ENCODE results near the gene PRR33.

The PRR33 gene

DNA sequence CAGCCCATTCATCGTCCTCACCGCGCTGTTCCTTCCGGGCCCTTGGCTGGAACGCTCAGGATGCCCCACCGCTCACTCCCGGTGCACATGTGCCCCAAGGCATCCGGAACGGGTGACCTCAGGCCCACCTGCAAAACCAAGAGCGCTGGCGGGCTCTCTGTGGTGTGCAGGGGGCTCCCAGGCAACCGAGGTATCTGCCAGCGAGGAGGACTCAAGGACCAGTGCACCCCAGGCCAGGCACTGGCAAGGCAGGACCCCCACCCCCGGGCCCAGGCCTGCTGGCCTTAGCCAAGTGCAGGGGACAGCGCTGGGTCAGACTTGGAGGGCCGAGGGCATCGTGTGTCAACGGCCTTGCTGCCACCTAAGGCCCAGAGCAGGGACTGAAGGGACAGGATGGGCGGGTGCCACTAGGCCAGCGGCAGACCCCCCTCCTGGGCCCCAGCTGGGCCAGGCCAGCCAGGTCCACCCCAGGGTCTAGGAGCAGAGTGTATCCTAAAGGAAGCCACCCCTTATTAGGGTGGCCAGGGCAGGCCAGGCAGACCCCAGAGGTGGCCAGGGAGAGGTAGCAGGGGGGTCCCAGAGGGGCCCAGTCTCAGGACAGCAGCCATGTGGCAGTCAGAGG lies 36.3 kb upstream of the PRR33 start:
- DNase-seq (ENCODE audit: low read depth) = no peak

DNA sequence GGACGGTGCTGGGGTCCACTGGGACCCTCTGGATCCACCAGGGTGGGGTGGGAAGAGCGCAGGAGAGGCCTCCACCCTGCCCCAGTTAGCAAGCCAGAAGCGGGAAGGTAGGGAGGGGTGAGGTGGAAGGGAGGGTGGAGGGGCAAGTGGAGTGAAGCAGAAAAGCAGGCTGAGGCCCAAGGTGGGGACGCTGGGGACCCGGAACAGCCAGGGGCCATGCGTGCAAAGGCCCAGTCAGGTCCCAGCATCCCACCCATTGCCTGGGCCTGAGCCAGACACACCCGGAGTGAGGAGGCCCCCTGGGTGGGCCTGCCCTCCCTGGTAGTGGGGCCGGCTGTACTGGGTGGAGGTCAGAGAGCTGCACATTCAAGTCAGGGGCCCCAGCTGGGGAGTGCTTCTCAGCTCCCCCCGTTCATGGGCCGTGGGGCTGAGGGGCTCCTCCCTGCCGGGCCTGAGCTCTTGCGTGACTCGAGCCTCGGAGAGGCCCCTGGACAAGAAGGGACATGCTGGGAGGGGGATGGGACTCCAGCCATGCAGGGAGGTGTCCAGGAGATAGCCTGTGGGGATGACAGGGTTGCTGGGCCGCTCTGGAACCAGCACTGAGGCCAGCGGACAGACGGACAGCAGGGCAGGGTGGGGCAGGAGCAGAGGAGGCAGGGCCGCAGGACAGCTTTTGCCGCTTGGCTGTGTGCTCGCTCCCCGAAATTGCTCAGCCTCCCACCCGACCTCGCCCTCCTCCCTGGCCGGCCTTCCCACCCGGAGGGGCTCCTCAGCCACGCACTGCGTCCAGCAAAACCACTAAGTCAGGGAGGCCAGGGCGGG lies 35.5 kb upstream of the PRR33 start:
- DNase-seq (ENCODE audit: low read depth) = no peak

GRCh38 chr11:1926156-1927025 lies 34.7 kb upstream of the PRR33 start:
- no peak for DNase-seq (ENCODE audit: low read depth)

DNA sequence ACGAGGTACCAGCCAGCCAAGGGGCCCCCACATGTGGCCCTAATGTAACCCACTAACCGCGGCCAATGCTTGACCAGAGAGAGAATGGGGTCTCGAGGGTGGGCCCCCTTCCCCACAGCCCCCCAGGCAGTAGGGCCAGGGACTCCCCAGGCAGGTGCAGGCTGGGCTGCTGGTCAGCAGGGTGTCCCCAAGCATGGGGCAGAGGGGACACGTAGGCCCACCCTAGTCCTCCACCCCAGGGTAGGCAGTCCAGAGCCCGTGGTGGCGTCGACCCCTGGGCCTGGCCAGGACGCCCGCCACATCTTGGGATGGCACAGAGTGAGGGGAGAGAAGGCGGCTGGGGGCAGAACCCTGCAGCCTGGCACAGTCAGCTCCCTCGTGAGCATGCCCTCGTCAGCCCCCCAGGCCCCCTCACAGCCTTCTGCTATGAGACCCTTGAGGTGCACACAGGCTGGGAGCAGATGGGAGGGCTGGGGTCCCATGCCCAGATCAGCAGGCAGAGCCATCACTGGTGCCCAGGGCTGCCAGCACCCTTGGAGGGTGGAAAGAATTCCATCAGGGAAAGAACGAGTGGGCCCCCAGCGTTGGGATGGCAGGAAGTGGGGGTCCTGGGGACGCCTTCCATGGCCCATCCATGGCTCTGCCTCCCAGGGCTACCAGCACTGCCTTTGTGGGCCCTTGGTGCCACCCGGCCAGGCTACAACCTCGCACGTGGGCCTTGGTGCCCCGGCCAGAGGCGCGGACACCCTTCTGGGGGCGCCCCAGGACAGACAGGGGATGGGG lies 33.9 kb upstream of the PRR33 start:
- no peak for DNase-seq (ENCODE audit: low read depth)

GRCh38 chr11:1924646-1925372 lies 33.1 kb upstream of the PRR33 start:
- DNase-seq (ENCODE audit: low read depth) = no peak

GRCh38 chr11:1924181-1924580 lies 32.5 kb upstream of the PRR33 start:
- no peak for DNase-seq (ENCODE audit: low read depth)

GRCh38 chr11:1923201-1923956 lies 31.7 kb upstream of the PRR33 start:
- DNase-seq (ENCODE audit: low read depth) = no peak

- DNase-seq (ENCODE audit: low read depth) = no peak
Measured at GRCh38 chr11:1922481-1923081, 30.9 kb upstream of the PRR33 start.

- no peak for DNase-seq (ENCODE audit: low read depth)
Measured at GRCh38 chr11:1921574-1922141, 30.0 kb upstream of the PRR33 start.

DNA sequence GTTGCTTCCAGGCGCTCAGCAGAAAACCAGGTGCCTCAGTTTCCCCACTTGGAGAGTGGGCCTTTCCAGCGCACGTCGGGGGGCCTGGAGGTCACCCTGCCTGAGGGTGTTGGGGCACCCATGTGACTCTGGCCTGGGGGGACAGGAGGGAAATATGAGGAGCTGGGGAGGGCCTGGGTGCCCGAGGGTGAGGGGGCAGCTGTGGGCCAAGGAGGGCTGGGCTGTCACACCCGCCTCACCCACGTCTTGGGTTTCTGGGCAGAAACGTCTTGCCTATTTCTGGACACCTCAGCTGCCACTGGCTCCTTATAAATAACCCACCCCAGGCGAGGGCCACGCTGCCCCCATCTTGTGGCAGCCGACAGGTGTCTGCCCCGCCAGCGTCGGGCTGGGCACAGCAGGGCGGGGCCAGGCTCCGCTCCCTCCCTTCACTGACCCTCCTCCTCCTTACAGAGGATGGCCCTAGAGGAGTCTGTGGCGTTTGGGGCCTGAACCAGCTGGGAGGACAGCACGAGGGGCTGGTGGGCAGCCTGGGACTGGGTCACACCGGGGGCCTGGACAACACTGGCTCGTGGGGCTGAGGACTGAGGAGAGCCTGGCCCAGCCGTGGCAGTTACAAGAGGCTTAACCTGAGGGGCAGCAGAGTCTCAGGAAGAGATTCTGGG lies 29.3 kb upstream of the PRR33 start:
- no peak for DNase-seq (ENCODE audit: low read depth)

GRCh38 chr11:1920128-1920908 lies 28.6 kb upstream of the PRR33 start:
- no peak for DNase-seq (ENCODE audit: low read depth)

DNA sequence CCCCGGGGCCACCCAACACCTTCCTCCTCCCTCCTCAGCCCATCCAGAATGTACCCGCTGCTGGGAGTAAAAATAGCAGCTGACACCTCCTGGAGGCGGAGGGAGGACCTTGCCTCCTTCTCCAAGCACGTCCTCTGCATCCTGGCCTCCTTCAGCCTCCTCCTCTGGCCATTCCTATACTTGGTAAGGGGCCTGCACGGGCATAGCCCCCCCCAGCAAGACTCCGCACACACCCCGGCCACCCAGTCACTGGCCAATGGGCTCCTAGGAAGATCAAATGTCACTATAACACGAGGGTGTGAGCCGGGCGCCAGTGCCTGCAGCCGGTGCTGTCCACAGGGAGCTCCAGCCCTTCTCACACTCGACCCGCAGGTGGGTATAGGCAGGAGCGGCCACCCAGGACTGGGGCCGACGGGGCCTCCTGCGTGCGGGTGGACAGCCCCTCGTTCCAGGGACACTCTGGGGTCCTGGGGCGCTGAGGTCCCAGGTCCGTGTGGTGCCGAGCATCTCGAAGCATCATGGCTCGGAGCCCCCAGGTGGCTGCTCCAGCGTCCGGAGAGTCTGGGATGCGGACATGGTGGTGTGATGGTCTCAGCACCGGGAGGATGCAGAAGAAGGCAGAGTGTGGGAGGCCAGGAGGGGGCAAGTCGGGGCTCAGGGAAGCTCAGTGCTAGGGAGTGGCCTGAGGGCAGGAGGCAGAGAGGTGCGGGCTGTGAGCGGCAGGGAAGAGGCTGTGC lies 27.9 kb upstream of the PRR33 start, which contains the start of gene TNNT3:
TSS of gene TNNT3 (plus strand) at position 313 of the 737 bp plus-strand sequence. CDS start 3,172 bp downstream, outside the sequence.
- no peak for DNase-seq (ENCODE audit: low read depth)

DNA sequence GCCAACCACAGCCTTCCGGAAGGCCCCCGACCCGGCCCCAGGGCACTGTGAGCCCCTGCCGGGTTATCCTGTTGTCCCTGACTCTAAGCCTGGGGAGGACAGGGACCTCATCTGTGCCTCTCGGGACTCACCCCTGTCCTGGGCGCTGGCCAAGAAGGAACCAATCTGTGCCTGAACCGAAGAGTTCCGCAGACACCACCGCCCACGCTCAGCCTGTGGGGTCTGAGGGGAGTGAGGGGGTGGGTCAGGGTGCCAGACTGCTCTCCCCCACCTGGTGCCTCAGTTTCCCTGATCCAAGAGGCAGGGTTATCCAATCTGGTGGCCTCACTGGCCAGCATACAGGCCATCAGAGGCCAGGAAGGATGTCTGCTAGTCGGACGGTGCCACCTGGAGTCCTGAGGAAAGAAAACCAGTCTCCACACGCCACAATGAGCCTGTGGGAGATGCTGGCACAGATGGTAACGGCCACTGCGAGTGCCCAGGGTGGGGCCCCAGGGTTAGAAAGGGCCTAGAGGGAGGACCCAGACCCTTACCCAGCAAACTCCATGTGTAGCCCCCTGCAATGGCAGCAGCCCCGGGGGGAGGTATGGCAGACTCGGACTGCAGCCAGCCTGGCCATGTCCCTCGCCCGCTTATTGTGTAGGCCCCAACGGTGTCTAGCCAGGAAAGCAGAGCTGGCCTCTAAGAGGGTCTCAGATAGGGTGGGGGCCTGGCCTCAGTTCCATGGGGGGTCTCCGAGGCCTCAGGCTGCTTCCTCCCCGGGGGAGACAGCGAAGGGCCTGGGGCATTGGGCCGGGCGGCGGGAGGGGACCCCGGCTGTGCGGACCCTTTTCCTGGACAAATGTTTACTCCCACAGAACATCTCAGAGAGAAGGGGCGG lies 27.0 kb upstream of the PRR33 start:
- DNase-seq (ENCODE audit: low read depth) = no peak

GRCh38 chr11:1917523-1918435 lies 26.1 kb upstream of the PRR33 start:
- DNase-seq (ENCODE audit: low read depth) = no peak

- no peak for DNase-seq (ENCODE audit: low read depth)
Measured at GRCh38 chr11:1916986-1917522, 25.4 kb upstream of the PRR33 start.

Measured in activated T-cell treated with anti-CD3 and anti-CD28 coated beads for 24 hours (primary cell).